IMR-90 (cell line): Measurements from ENCODE around the gene ZMYM4. TPM values are rescaled to one million over a fixed set of nuclear protein-coding genes. Genes with fewer than 3 reads are reported as not detected.

Source experiments
- ATAC-seq: fragments of 200-7000 bp; cut with Tn5 transposase; 2 replicates; pipeline ENCODE4 v1.9.1; 2020; ENCODE audit warnings: low read depth, mild to moderate bottlenecking, moderate library complexity
- BruUV-seq: library from RNA; stranded (reverse); fragments of 400-500 nt; replicated peaks from 2 replicates; lab custom pipeline; 2021; lab: Mats Ljungman, UMichigan
- CTCF ChIA-PET: fragments of 300-600 bp; formaldehyde crosslinking; extraction: SDS; loops from one replicate; lab custom pipeline; 2021; ENCODE audit warnings: antibody characterized with exemption; lab: Yijun Ruan, JAX
- POLR2A ChIA-PET: fragments of 300-600 bp; sonication (Branson Sonifier 250); formaldehyde crosslinking; loops from one replicate; lab custom pipeline; 2022; ENCODE audit warnings: antibody characterized with exemption; ENCODE audit not compliant: unreplicated experiment; lab: Charles Lee
- DNase-seq: peaks from one replicate; pipeline ENCODE4 v3.0.0; 2013
- H2AFZ ChIP-seq: replicated peaks from 2 replicates; pipeline ENCODE3; 2013; ENCODE audit warnings: low read length, mild to moderate bottlenecking; ENCODE audit not compliant: poor library complexity
- H2AK5ac ChIP-seq: 2 replicates; pipeline ENCODE4 v1.6.1; 2013; ENCODE audit warnings: low read depth, low read length, inconsistent platforms
- H2AK9ac ChIP-seq: replicated peaks from 2 replicates; pipeline ENCODE3; 2013; ENCODE audit warnings: mild to moderate bottlenecking, low read depth, low read length, moderate library complexity; ENCODE audit not compliant: poor library complexity
- H2BK120ac ChIP-seq: 2 replicates; pipeline ENCODE4 v1.6.1; 2013; ENCODE audit warnings: low read depth, low read length, inconsistent platforms
- H2BK15ac ChIP-seq: 3 replicates; pipeline ENCODE4 v1.6.1; 2013; ENCODE audit warnings: low read depth, low read length, inconsistent platforms
- H2BK20ac ChIP-seq: 2 replicates; pipeline ENCODE4 v1.6.1; 2013; ENCODE audit warnings: low read depth, mild to moderate bottlenecking, inconsistent platforms, low read length, moderate library complexity
- H2BK5ac ChIP-seq: 2 replicates; pipeline ENCODE4 v1.6.1; 2013; ENCODE audit warnings: mild to moderate bottlenecking, low read depth, low read length, inconsistent platforms; ENCODE audit not compliant: poor library complexity, severe bottlenecking
- H3K14ac ChIP-seq: replicated peaks from 2 replicates; pipeline ENCODE4 v1.6.1; 2013; ENCODE audit warnings: low read depth, low read length, inconsistent platforms
- H3K18ac ChIP-seq: 2 replicates; pipeline ENCODE4 v1.6.1; 2013; ENCODE audit warnings: low read depth, low read length, control low read depth
- H3K23ac ChIP-seq: 2 replicates; pipeline ENCODE4 v1.6.1; 2013; ENCODE audit warnings: low read depth, low read length, inconsistent platforms
- H3K27ac ChIP-seq: 2 replicates; pipeline ENCODE4 v1.5.1; 2013; ENCODE audit warnings: mild to moderate bottlenecking, control low read depth, low read length; ENCODE audit not compliant: insufficient read depth
- H3K27me3 ChIP-seq: 2 replicates; pipeline ENCODE4 v1.6.1; 2013; ENCODE audit warnings: low read length; ENCODE audit not compliant: control insufficient read depth, insufficient read depth
- H3K36me3 ChIP-seq: 2 replicates; pipeline ENCODE4 v1.6.1; 2013; ENCODE audit warnings: low read length, mixed read lengths; ENCODE audit not compliant: control insufficient read depth, insufficient read depth
- H3K4ac ChIP-seq: 2 replicates; pipeline ENCODE4 v1.6.1; 2013; ENCODE audit warnings: low read depth, low read length, inconsistent platforms
- H3K4me1 ChIP-seq: 2 replicates; pipeline ENCODE4 v1.6.1; 2013; ENCODE audit warnings: low read length, mixed read lengths; ENCODE audit not compliant: control insufficient read depth, insufficient read depth
- H3K4me2 ChIP-seq: 2 replicates; pipeline ENCODE4 v1.6.1; 2013; ENCODE audit warnings: low read depth, mild to moderate bottlenecking, control low read depth, low read length, moderate library complexity
- H3K4me3 ChIP-seq: 2 replicates; pipeline ENCODE4 v1.5.1; 2013; ENCODE audit warnings: low read depth, mild to moderate bottlenecking, control low read depth, low read length, moderate library complexity; ENCODE audit not compliant: insufficient read depth
- H3K56ac ChIP-seq: 2 replicates; pipeline ENCODE4 v1.6.1; 2013; ENCODE audit warnings: low read length, inconsistent platforms; ENCODE audit not compliant: insufficient read depth; ENCODE audit errors: extremely low read depth
- H3K79me1 ChIP-seq, 2 experiments: 2 replicates each; pipeline ENCODE4 v1.6.1; 2013; ENCODE audit warnings: low read length in 2 of 2, inconsistent platforms in 1 of 2, low read depth in 1 of 2
- H3K9ac ChIP-seq: 2 replicates; pipeline ENCODE4 v1.6.1; 2013; ENCODE audit warnings: low read depth, low read length, control low read depth
- H3K9me1 ChIP-seq: 2 replicates; pipeline ENCODE4 v1.6.1; 2013; ENCODE audit warnings: low read length, inconsistent platforms; ENCODE audit not compliant: insufficient read depth
- H3K9me3 ChIP-seq: 2 replicates; pipeline ENCODE4 v1.6.1; 2013; ENCODE audit warnings: low read length; ENCODE audit not compliant: control insufficient read depth, insufficient read depth
- H4K20me1 ChIP-seq: 2 replicates; pipeline ENCODE4 v1.6.1; 2013; ENCODE audit warnings: low read length, inconsistent platforms; ENCODE audit not compliant: insufficient read depth
- H4K5ac ChIP-seq: 2 replicates; pipeline ENCODE4 v1.6.1; 2013; ENCODE audit warnings: mild to moderate bottlenecking, low read depth, low read length, control low read depth
- H4K8ac ChIP-seq, 2 experiments: 2 replicates each; pipeline ENCODE4 v1.6.1; 2013; ENCODE audit warnings: low read depth in 2 of 2, low read length in 2 of 2, control low read depth in 1 of 2, inconsistent platforms in 1 of 2
- H4K91ac ChIP-seq: 2 replicates; pipeline ENCODE4 v1.6.1; 2013; ENCODE audit warnings: low read depth, low read length, inconsistent platforms; ENCODE audit not compliant: insufficient read depth
- BHLHE40 ChIP-seq: fragments of 150-350 bp; IDR thresholded peaks from 2 replicates; pipeline ENCODE4 v1.6.1; 2016; ENCODE audit warnings: mild to moderate bottlenecking, low read depth, low read length
- CEBPB ChIP-seq: IDR thresholded peaks from 2 replicates; pipeline ENCODE4 v1.6.1; 2012; ENCODE audit warnings: low read depth, low read length, improper control_type of control experiment
- MAZ ChIP-seq: IDR thresholded peaks from 2 replicates; pipeline ENCODE4 v1.6.1; 2012; ENCODE audit warnings: low read depth, mild to moderate bottlenecking, low read length, improper control_type of control experiment, moderate library complexity, borderline replicate concordance
- RAD21 ChIP-seq: IDR thresholded peaks from 2 replicates; pipeline ENCODE4 v1.6.1; 2012; ENCODE audit warnings: low read length, improper control_type of control experiment
- RCOR1 ChIP-seq: IDR thresholded peaks from 2 replicates; pipeline ENCODE4 v1.6.1; 2012; ENCODE audit warnings: mild to moderate bottlenecking, low read length, improper control_type of control experiment; ENCODE audit not compliant: insufficient replicate concordance
- SMC3 ChIP-seq: fragments of 150-350 bp; IDR thresholded peaks from 2 replicates; pipeline ENCODE4 v1.6.1; 2016; ENCODE audit warnings: low read depth, mild to moderate bottlenecking, antibody characterized with exemption, low read length, moderate library complexity
- WGBS, 2 experiments: methylation state at CpG; one replicate each; pipeline versions ENCODE4 v1.1.5 to v1.1.7; 2013; ENCODE audit warnings: missing lambda C conversion rate in 2 of 2; ENCODE audit not compliant: insufficient read length in 1 of 2; ENCODE audit errors: extremely low coverage in 2 of 2; 5-methylcytosine and 5-hydroxymethylcytosine counted together
- dilution Hi-C: fragments of 300-500 bp; cut with HindIII; formaldehyde crosslinking; loops from one replicate; pipeline ENCODE4 v1.14.3; 2018; ENCODE audit warnings: low sequenced_read_pairs; ENCODE audit not compliant: unreplicated experiment
- in situ Hi-C: fragments of 300-500 bp; cut with MboI; formaldehyde crosslinking; loops from 3 replicates; pipeline ENCODE4 v1.14.3; 2019; ENCODE audit warnings: low sequenced_read_pairs, inconsistent platforms, mixed read lengths
- intact Hi-C: fragments of 100-400 bp; cut with micrococcal nuclease; formaldehyde crosslinking; loops from 2 replicates; pipeline ENCODE4 v1.10.0; 2022
- polyA plus RNA-seq, 3 experiments: library from polyadenylated mRNA; depleted of rRNA; stranded (reverse); fragments of >200 nt; gene quantifications; 2 replicates each; pipeline ENCODE4 v1.2.3, GENCODE V29; 2012; ENCODE audit warnings: low replicate concordance in 1 of 3
- total RNA-seq: library from RNA; depleted of rRNA; stranded (reverse); fragments of >200 nt; gene quantifications from 2 replicates; pipeline ENCODE4 v1.2.3, GENCODE V29; 2012

The ZMYM4 gene
- total and polyA plus RNA-seq, 2 of the 4 experiments (the other 2 are of a cell fraction), result 14.7 to 53.8 TPM

- Histone ChIP-seq H2BK5ac (no peak overlapping the region), H3K23ac (no peak overlapping the region), H3K4me2 (no peak overlapping the region), H3K9me1 (0 out of 2 replicates have a peak, but pooled peaks cover 4% of the 10 kb centered on the region), H2AK9ac (no peak overlapping the region), H2BK15ac (no peak overlapping the region), H4K91ac (no peak overlapping the region), H3K4ac (no peak overlapping the region), H3K14ac (no peak overlapping the region), H3K27me3 (no peaks in the 10 kb centered on the region), H2BK120ac (no peak overlapping the region), H3K9me3 (peaks cover 4% of the 10 kb centered on the region; the same call in 1 of the 2 replicates), H3K56ac (no peak overlapping the region), H3K36me3 (peaks cover 5% of the 10 kb centered on the region), H4K20me1 (peaks cover 42% of the 10 kb centered on the region; the same call in 1 of the 2 replicates), H2AFZ (no peak overlapping the region), H3K79me1 (peaks cover 31 to 61% of the 10 kb centered on the region in 2 experiments), H3K18ac (no peak overlapping the region), H3K27ac (no peak overlapping the region), H3K9ac (no peak overlapping the region), H4K5ac (no peak overlapping the region), H3K4me1 (peaks cover 7% of the 10 kb centered on the region), H2BK20ac (no peak overlapping the region), H4K8ac (no peak overlapping the region), H3K4me3 (no peak overlapping the region), H2AK5ac (no peak overlapping the region)
- POLR2A ChIA-PET, result no interaction called here
- TF ChIP-seq BHLHE40 (no peak), MAZ (no peak), RAD21 (no peak), CEBPB (no peak), RCOR1 (no peak), SMC3 (no peak)
- BruUV-seq, result no TSS peak
- in situ Hi-C loops, result no loop called here
- 100% methylated on average over 1 of the region's 3 CpGs; no CpG with 5 or more reads in 1 of the 2 experiments for WGBS, 2 experiments
- DNase-seq (no peak), ATAC-seq (no peak)
- CTCF ChIA-PET, result no interaction called here
- dilution Hi-C loops, result no loop called here
- intact Hi-C loops, result loop anchor here (5.0 kb wide), 1 partner anchor 63 kb away; no protein-coding TSS in a partner anchor
Measured at GRCh38 chr1:35284852-35285251, 16.3 kb downstream of the ZMYM4 start.
